Type B pancreatic cell (in vitro differentiated cells): ENCODE results near the gene OR10V1. TPM values are rescaled to one million over a fixed set of nuclear protein-coding genes. Genes with fewer than 3 reads are reported as not detected.

ENCODE experiments used
- DNase-seq: peaks from one replicate; pipeline ENCODE4 v3.0.0; 2021; ENCODE audit warnings: mixed read lengths; ENCODE audit not compliant: unreplicated experiment; ENCODE audit errors: extremely low spot score
- H3K27ac Mint-ChIP-seq: 2 replicates; pipeline ENCODE4 v1.8.0; 2021; ENCODE audit warnings: mild to moderate bottlenecking, mixed read lengths
- H3K27me3 Mint-ChIP-seq: 2 replicates; pipeline ENCODE4 v1.8.0; 2021; ENCODE audit warnings: mixed read lengths
- H3K36me3 Mint-ChIP-seq: 2 replicates; pipeline ENCODE4 v1.8.0; 2021; ENCODE audit warnings: mixed read lengths
- H3K4me1 Mint-ChIP-seq: one replicate; pipeline ENCODE4 v1.8.0; 2021; ENCODE audit warnings: mixed read lengths; ENCODE audit not compliant: unreplicated experiment
- H3K4me3 Mint-ChIP-seq: 2 replicates; pipeline ENCODE4 v1.8.0; 2021; ENCODE audit warnings: mild to moderate bottlenecking, mixed read lengths
- H3K9me3 Mint-ChIP-seq: 2 replicates; pipeline ENCODE4 v1.8.0; 2021; ENCODE audit warnings: mixed read lengths
- long read RNA-seq: library from polyadenylated mRNA; unstranded; transcript quantifications from one replicate; pipeline ENCODE4 v2.0.0, GENCODE V29; 2020
- total RNA-seq: library from RNA; stranded (reverse); gene quantifications from 2 replicates; pipeline ENCODE4 v1.2.1, GENCODE V29; 2021; ENCODE audit warnings: low replicate concordance
- TF ChIP-seq, protein P1 (sequence below): fragments of 200-600 bp; sonication (generic); conservative IDR thresholded peaks from 2 replicates; pipeline ENCODE4 v1.5.0; 2021; ENCODE audit warnings: antibody characterized with exemption, mild to moderate bottlenecking

OR10V1 gene
- not detected in 2 replicates for total RNA-seq
- long read RNA-seq, result 0 reads

- H3K4me3 Mint-ChIP-seq, result no peak within 1 kb of the TSS
- H3K27ac Mint-ChIP-seq, result no peak within 1 kb of the TSS
- no peaks in the 10 kb centered on the region for H3K9me3 Mint-ChIP-seq
- DNase-seq, result no peak
- no peaks in the 10 kb centered on the region for H3K4me1 Mint-ChIP-seq
- H3K27me3 Mint-ChIP-seq, result peaks cover 6% of the 10 kb centered on the region
- no peaks in the 10 kb centered on the region for H3K36me3 Mint-ChIP-seq
- TF ChIP-seq, protein P1, sequence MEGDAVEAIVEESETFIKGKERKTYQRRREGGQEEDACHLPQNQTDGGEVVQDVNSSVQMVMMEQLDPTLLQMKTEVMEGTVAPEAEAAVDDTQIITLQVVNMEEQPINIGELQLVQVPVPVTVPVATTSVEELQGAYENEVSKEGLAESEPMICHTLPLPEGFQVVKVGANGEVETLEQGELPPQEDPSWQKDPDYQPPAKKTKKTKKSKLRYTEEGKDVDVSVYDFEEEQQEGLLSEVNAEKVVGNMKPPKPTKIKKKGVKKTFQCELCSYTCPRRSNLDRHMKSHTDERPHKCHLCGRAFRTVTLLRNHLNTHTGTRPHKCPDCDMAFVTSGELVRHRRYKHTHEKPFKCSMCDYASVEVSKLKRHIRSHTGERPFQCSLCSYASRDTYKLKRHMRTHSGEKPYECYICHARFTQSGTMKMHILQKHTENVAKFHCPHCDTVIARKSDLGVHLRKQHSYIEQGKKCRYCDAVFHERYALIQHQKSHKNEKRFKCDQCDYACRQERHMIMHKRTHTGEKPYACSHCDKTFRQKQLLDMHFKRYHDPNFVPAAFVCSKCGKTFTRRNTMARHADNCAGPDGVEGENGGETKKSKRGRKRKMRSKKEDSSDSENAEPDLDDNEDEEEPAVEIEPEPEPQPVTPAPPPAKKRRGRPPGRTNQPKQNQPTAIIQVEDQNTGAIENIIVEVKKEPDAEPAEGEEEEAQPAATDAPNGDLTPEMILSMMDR, result no peak
Measured at GRCh38 chr11:59713745-59714144, at the start of gene OR10V1. Gene OR10V1 (minus strand): TSS chr11:59713845. CDS start chr11:59713845, 0 bp downstream.

DNA sequence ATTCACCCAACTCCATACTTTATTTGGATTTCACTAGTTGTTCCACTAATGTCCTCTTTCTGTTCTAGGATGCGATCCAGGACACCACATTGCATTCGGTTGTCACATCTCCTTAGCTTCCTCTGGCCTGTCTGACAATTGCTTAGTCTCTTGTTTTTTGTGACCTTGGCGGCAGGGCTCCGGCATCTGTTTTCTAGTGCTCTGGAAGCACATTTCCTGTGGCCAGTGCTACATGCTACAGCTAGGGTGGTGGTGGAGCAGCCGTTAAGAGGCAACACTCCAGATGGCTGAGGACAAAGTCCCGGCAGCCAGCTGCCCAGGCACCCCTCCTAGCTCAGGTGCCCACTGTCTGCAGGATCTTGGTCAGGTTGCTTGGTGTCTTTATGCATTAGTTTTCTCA, 48.3 kb upstream of the OR10V1 start:
- Mint-ChIP-seq H3K4me3 (no peak overlapping the region), H3K27me3 (peaks cover under 1% of the 10 kb centered on the region), H3K27ac (peak overlapping the region; percentile 37), H3K9me3 (no peaks in the 10 kb centered on the region), H3K36me3 (peaks cover 1% of the 10 kb centered on the region), H3K4me1 (peaks cover 39% of the 10 kb centered on the region)
- TF ChIP-seq, protein P1, result no peak
- DNase-seq, result no peak

- Mint-ChIP-seq H3K4me1 (peaks cover 46% of the 10 kb centered on the region), H3K9me3 (no peaks in the 10 kb centered on the region), H3K4me3 (no peak overlapping the region), H3K27me3 (peaks cover 7% of the 10 kb centered on the region), H3K36me3 (peaks cover 3% of the 10 kb centered on the region), H3K27ac (no peak overlapping the region)
- TF ChIP-seq, protein P1, result no peak
- no peak for DNase-seq
Measured at GRCh38 chr11:59760771-59761170, 47.1 kb upstream of the OR10V1 start.

DNA sequence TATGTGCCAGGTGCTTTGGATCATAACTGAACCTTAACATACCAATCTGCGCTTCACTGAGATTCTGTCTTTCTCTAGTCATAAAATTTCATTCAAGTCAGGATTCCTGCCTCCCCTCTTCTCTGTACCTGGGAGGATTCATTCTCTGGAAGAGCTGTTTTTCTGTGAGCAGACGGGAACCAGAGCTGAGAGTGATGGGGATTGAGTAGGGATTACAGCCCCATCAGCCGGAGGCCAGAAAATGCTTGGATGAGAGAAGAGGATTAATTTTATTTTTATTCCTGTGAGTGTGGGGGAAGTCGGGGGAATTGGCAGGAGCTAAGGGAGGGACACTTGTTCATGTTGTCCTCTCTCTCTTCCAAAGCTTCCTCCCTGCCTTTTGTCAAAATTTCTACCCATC, 46.3 kb upstream of the OR10V1 start:
- Mint-ChIP-seq H3K4me3 (no peak overlapping the region), H3K36me3 (peaks cover 3% of the 10 kb centered on the region), H3K27ac (peak overlapping the region; percentile 26)

GRCh38 chr11:59758401-59759037, 44.9 kb upstream of the OR10V1 start:
- no peak for DNase-seq
- Mint-ChIP-seq H3K9me3 (no peaks in the 10 kb centered on the region), H3K4me1 (peaks cover 37% of the 10 kb centered on the region), H3K4me3 (peak overlapping the region; percentile 91), H3K36me3 (peaks cover 3% of the 10 kb centered on the region), H3K27ac (peak overlapping the region; percentile 4), H3K27me3 (peaks cover 13% of the 10 kb centered on the region)
- TF ChIP-seq, protein P1, result no peak

More for the DNA sequence above, 46.3 kb upstream of the OR10V1 start:
- TF ChIP-seq, protein P1, result no peak
- H3K4me1 Mint-ChIP-seq, result peaks cover 40% of the 10 kb centered on the region
- H3K9me3 Mint-ChIP-seq, result no peaks in the 10 kb centered on the region
- no peak for DNase-seq
- H3K27me3 Mint-ChIP-seq, result peaks cover 8% of the 10 kb centered on the region
